Right kidney (tissue), 1 donor: ENCODE results near the gene CCDC174.
"Not testable (repeated sequence)": the region's sequence is repeated elsewhere in the genome, so short reads cannot be mapped to it uniquely, and the experiment has no call there.

Source experiments
- DNase-seq: peaks from one replicate; pipeline ENCODE4 v3.0.0-alpha.2; 2016

The CCDC174 gene

GRCh38 chr3:14650193-14650592, 1.4 kb upstream of the CCDC174 start:
- DNase-seq = no peak

GRCh38 chr3:14652360-14652907, 872 bp downstream of the CCDC174 start:
- DNase-seq = not testable (repeated sequence)

GRCh38 chr3:14657579-14657978, 6.0 kb downstream of the CCDC174 start:
- no peak for DNase-seq

- no peak for DNase-seq
These were observed 7.4 kb downstream of the CCDC174 start for GRCh38 chr3:14658978-14659377.

- DNase-seq = no peak
These were observed 9.4 kb downstream of the CCDC174 start for GRCh38 chr3:14660942-14661341.

- no peak for DNase-seq
These were observed 12.0 kb downstream of the CCDC174 start for GRCh38 chr3:14663396-14664135.

- DNase-seq = no peak
These were observed 12.6 kb downstream of the CCDC174 start for GRCh38 chr3:14664170-14664569.

GRCh38 chr3:14672588-14672987, 21.0 kb downstream of the CCDC174 start:
- no peak for DNase-seq

GRCh38 chr3:14674841-14675240, 23.3 kb downstream of the CCDC174 start, which contains the start of gene C3orf20:
TSS of gene C3orf20 (plus strand) at chr3:14675141. CDS start at chr3:14682714, 7,573 bp downstream.
- DNase-seq = no peak

GRCh38 chr3:14676881-14677280, 25.3 kb downstream of the CCDC174 start:
- no peak for DNase-seq

GRCh38 chr3:14678015-14678503, 26.5 kb downstream of the CCDC174 start:
- no peak for DNase-seq

- DNase-seq = no peak
These were observed 28.6 kb downstream of the CCDC174 start for GRCh38 chr3:14680115-14680514.

- no peak for DNase-seq
These were observed 29.2 kb downstream of the CCDC174 start for GRCh38 chr3:14680716-14681115.

GRCh38 chr3:14684447-14684846, 32.9 kb downstream of the CCDC174 start:
- DNase-seq = no peak

GRCh38 chr3:14685179-14685578, 33.6 kb downstream of the CCDC174 start:
- peak; percentile 28 for DNase-seq

- DNase-seq = no peak
These were observed 35.8 kb downstream of the CCDC174 start for GRCh38 chr3:14687360-14687759.

GRCh38 chr3:14688525-14688924, 37.0 kb downstream of the CCDC174 start:
- DNase-seq = no peak

- no peak for DNase-seq
These were observed 37.9 kb downstream of the CCDC174 start for GRCh38 chr3:14689247-14689980.

- no peak for DNase-seq
These were observed 39.7 kb downstream of the CCDC174 start for GRCh38 chr3:14691239-14691638.

GRCh38 chr3:14691719-14692118, 40.2 kb downstream of the CCDC174 start:
- no peak for DNase-seq

- DNase-seq = no peak
These were observed 47.2 kb downstream of the CCDC174 start for GRCh38 chr3:14698601-14699244.

- DNase-seq = no peak
These were observed 48.1 kb downstream of the CCDC174 start for GRCh38 chr3:14699643-14700042.

GRCh38 chr3:14700891-14701290, 49.3 kb downstream of the CCDC174 start:
- DNase-seq = no peak
